NCI-H226 (cell line): ENCODE results near the gene MED15.

Source experiments
- DNase-seq: peaks from one replicate; pipeline ENCODE4 v3.0.0-alpha.2; 2015

Gene MED15

GRCh38 chr22:20554824-20555223 is 47.4 kb downstream of the MED15 start:
- no peak for DNase-seq

GRCh38 chr22:20558534-20558933 is 51.1 kb downstream of the MED15 start:
- DNase-seq: no peak

- DNase-seq: no peak
Observed at GRCh38 chr22:20559174-20559760, 51.9 kb downstream of the MED15 start.

GRCh38 chr22:20560716-20561115 is 53.3 kb downstream of the MED15 start:
- no peak for DNase-seq

DNA sequence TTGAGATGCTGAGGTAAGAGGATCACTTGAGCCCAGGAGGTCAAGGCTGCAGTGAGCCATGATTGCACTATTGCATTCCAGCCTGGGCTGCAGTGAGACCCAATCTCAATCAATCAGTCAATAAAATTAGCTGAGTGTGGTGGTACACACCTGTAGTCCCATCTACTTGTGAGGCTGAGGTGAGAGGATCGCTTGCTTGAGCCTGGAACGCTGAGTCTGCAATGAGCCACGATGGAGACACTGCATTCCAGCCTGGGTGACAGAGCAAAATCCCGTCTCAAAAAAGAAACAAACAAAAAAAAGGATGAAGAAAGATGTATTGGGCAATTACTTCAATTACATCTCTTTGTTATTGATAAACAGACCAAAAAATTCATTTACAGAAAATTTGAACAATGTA is 54.5 kb downstream of the MED15 start:
- no peak for DNase-seq

GRCh38 chr22:20562607-20563465 is 55.4 kb downstream of the MED15 start:
- no peak for DNase-seq

- DNase-seq: no peak
Observed at GRCh38 chr22:20563466-20563906, 56.1 kb downstream of the MED15 start.

GRCh38 chr22:20563941-20564371 is 56.5 kb downstream of the MED15 start:
- DNase-seq: no peak

GRCh38 chr22:20565079-20565734 is 57.8 kb downstream of the MED15 start:
- no peak for DNase-seq

GRCh38 chr22:20565761-20566160 is 58.4 kb downstream of the MED15 start:
- no peak for DNase-seq

- peak; percentile 40 for DNase-seq
Observed at GRCh38 chr22:20566420-20567260, 59.2 kb downstream of the MED15 start.

DNA sequence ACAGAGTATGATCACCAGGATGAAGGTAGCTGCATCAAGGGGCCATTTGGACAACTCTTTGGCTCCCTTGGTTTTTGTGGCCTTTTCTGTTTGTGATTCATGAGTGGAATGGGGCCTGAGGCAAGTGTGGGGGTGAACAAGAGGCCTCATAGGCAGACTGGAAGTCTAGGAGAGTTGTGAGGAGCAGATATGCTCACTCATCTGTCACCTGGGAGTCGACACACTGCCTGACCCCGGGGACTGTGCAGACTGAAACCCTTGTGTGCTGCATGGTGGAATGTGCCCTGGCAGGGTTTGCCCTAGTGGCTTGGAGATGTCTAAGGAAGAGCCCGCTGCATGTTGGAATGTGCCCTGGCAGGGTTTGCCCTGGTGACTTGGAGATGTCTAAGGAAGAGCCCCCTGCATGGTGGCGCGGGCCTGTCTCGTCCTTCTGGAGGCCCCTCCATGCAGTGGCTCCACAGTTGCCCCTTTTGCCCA is 60.0 kb downstream of the MED15 start:
- DNase-seq: peak; percentile 47

GRCh38 chr22:20567993-20568417 is 60.6 kb downstream of the MED15 start:
- peak; percentile 13 for DNase-seq

GRCh38 chr22:20568502-20569058 is 61.2 kb downstream of the MED15 start:
- DNase-seq: no peak

- DNase-seq: peak; percentile 84
Observed at GRCh38 chr22:20569059-20570058, 61.9 kb downstream of the MED15 start.

DNA sequence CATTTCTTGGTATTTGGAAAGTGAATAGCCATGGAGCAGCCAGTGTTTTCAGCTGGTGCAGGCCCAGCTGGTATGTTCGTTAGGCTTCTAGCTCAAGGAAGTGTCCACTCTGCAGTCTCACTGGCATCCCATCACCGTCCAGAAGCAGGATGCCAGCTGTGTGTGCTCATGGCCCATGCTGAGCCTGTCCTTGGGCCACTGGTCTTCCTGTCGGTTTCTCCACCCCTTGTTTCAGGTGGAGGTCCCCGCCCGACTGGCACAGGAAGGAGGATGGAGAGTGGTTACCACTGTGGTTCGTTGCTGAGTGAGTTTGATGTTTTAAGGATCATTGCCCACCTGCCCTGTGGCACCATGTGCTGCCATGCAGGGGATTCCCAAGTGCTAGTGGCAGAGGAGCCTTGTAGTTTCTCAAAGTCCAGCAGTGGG is 63.7 kb downstream of the MED15 start:
- DNase-seq: no peak

DNA sequence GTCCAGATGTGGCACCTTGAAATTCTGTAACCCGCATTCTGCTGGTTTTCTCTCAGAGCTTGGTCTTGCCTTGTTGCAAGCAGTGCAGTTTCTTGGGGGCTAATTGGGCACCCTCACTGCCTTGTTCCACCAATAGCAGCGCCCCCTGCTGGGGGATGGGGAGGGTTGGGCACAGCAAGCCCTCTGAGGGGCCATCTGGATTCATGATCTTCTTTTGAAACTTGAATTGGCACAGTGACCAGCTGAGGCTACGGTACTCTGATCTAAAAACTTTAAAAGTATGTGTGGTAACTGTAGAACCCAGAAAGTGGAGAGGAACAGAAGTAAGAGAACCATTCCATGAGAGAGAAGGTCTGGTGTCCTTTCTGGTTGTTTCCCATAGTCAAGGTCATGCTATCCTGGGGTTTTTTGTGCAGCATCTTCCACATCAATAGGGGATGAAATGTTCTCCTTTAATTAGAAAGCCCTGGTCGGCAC is 64.2 kb downstream of the MED15 start:
- DNase-seq: no peak

DNA sequence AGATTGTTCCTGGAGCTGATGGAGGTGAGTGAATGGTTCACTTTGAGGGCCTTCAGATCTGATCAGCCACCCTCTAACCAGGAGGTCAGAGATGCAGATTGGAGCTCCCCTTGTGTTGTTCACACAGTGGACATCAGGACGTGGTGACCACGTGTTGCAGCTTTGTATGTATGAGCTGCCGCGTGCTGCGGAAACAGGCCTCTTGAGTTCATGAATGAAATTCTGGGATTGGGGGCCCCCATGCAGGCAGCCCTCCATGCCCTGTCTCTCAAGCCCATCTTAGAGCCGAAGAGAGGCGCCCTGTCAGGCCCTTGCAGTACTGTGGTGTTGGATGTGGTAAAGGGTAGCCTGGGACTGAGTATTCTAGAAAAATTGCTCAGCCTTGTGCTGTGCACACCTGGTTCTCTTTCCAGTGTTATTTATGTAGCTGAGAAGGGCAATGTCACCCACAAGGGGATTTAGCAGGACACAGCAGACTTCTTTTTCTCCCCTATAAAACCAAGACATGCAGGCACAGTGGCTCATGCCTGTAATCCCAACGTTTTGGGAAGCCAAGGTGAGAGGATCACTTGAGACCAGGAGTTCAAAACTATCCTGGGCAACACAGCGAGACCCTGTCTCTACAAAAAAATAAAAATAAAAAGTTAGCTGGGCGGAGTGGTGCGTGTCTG is 64.9 kb downstream of the MED15 start:
- DNase-seq: no peak

DNA sequence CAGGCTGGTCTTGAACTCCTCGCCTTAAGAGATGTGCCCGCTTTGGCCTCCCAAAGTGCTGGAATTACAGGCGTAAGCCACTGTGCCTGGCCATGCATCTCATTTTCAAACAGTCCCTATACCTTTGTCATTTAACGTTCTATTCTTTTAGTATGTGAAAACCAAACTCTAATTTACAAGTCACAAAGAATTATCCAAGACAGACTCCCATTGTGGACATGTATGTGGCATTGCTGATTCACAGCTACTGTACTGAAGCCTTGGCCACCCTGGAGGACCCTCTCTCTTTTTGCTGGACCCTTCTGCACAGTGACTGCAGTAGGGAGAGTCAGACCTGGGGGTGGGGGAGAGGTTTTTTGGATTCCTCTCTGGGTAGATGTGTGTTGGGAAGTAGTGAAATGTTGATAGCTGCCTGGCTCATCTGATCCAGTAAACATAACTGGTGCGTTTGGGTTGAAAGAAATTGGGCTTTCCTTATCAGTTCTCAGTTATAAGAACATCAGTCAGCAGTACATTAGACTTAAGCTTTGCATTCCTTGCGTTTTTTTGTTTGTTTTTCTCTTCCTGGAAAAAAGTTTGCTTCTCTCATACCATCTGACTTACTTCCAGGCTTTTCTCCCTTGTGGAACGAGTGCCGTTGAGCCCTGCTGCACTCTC is 65.9 kb downstream of the MED15 start:
- DNase-seq: no peak
